Naive thymus-derived CD4-positive, alpha-beta T cell (primary cell): Measurements from ENCODE around the gene DIS3L2. TPM values are rescaled to one million over a fixed set of nuclear protein-coding genes. Genes with fewer than 3 reads are reported as not detected.

Source experiments
- ATAC-seq: fragments of 150-1000 bp; cut with Tn5 transposase; 2 replicates; pipeline ENCODE4 v1.10.0; 2021; ENCODE audit warnings: mild to moderate bottlenecking, moderate library complexity
- CTCF ChIA-PET: fragments of 350-600 bp; sonication (Branson Sonifier 250); formaldehyde crosslinking; loops from one replicate; lab custom pipeline; 2021; ENCODE audit warnings: antibody characterized with exemption; lab: Charles Lee
- POLR2A ChIA-PET: fragments of 350-600 bp; sonication (Branson Sonifier 250); formaldehyde crosslinking; loops from one replicate; lab custom pipeline; 2021; ENCODE audit warnings: antibody characterized with exemption, inconsistent platforms; lab: Charles Lee
- DNase-seq, 9 donors: peaks; one replicate each; pipeline versions ENCODE4 v3.0.0 to v3.0.0-alpha.2; 2020 to 2022; ENCODE audit warnings: mixed read lengths in 1 of 9
- H3K27ac ChIP-seq: one replicate; pipeline ENCODE4 v1.7.0; 2013; ENCODE audit warnings: mild to moderate bottlenecking, low read depth, low read length, moderate library complexity
- H3K27me3 ChIP-seq, 2 donors: one replicate each; pipeline ENCODE4 v1.7.0; 2013; ENCODE audit warnings: low read length in 2 of 2, mild to moderate bottlenecking in 2 of 2, moderate library complexity in 2 of 2; ENCODE audit not compliant: control insufficient read depth in 2 of 2, insufficient read depth in 2 of 2
- H3K36me3 ChIP-seq, 3 experiments: 1 replicate in 2 of 3; 2 replicates in 1 of 3; pipeline ENCODE4 v1.7.0; 2013; ENCODE audit warnings: low read length in 3 of 3, mild to moderate bottlenecking in 3 of 3, moderate library complexity in 1 of 3; ENCODE audit not compliant: insufficient read depth in 3 of 3, control insufficient read depth in 2 of 3
- H3K4me1 ChIP-seq, 2 donors: one replicate each; pipeline ENCODE4 v1.7.0; 2013; ENCODE audit warnings: low read length in 2 of 2, mild to moderate bottlenecking in 2 of 2, moderate library complexity in 1 of 2; ENCODE audit not compliant: control insufficient read depth in 2 of 2, insufficient read depth in 2 of 2
- H3K4me3 ChIP-seq: 2 replicates; pipeline ENCODE4 v1.7.0; 2013; ENCODE audit warnings: mild to moderate bottlenecking, low read length
- H3K9me3 ChIP-seq, 3 experiments: 1 replicate in 2 of 3; 2 replicates in 1 of 3; pipeline ENCODE4 v1.7.0; 2013; ENCODE audit warnings: low read length in 3 of 3; ENCODE audit not compliant: control insufficient read depth in 2 of 3
- H3K27ac Mint-ChIP-seq, 9 donors: one replicate each; pipeline ENCODE4 v1.8.0; 2020 to 2022; ENCODE audit warnings: mixed read lengths in 9 of 9, mild to moderate bottlenecking in 8 of 9, moderate library complexity in 5 of 9, inconsistent platforms in 2 of 9
- H3K27me3 Mint-ChIP-seq, 5 donors: one replicate each; pipeline ENCODE4 v1.8.0; 2021 to 2022; ENCODE audit warnings: mixed read lengths in 5 of 5, mild to moderate bottlenecking in 1 of 5
- H3K36me3 Mint-ChIP-seq, 5 donors: one replicate each; pipeline ENCODE4 v1.8.0; 2020 to 2022; ENCODE audit warnings: mixed read lengths in 5 of 5, mild to moderate bottlenecking in 3 of 5, inconsistent platforms in 1 of 5
- H3K4me1 Mint-ChIP-seq, 7 donors: one replicate each; pipeline ENCODE4 v1.8.0; 2020 to 2022; ENCODE audit warnings: mixed read lengths in 7 of 7, mild to moderate bottlenecking in 3 of 7, inconsistent platforms in 1 of 7
- H3K4me3 Mint-ChIP-seq, 10 donors: one replicate each; pipeline ENCODE4 v1.8.0; 2020 to 2022; ENCODE audit warnings: mild to moderate bottlenecking in 10 of 10, mixed read lengths in 10 of 10, moderate library complexity in 6 of 10, inconsistent platforms in 2 of 10
- H3K9me3 Mint-ChIP-seq, 11 donors: one replicate each; pipeline ENCODE4 v1.8.0; 2020 to 2022; ENCODE audit warnings: mixed read lengths in 11 of 11, mild to moderate bottlenecking in 4 of 11, inconsistent platforms in 1 of 11, moderate library complexity in 1 of 11
- intact Hi-C, 2 donors: fragments of 100-400 bp; cut with micrococcal nuclease; formaldehyde crosslinking; loops; one replicate each; pipeline ENCODE4 v1.15.1; 2023
- polyA plus RNA-seq, 2 donors: library from polyadenylated mRNA; unstranded; fragments of 300-500 nt; fragmentation: Illumina TruSeq; gene quantifications; one replicate each; pipeline ENCODE4 v1.2.3, GENCODE V29; 2021
- total RNA-seq, 6 experiments: library from RNA in 5 of 6; stranded (reverse) in 5 of 6; gene quantifications; 1 replicate in 5 of 6; 2 replicates in 1 of 6; pipeline ENCODE4 v1.2.3 and lab custom pipeline; 2021 to 2026

Gene DIS3L2
- total and polyA plus RNA-seq, 7 experiments from 2014 or later = 17.9 to 78.4 (median 59.7) TPM

DNA sequence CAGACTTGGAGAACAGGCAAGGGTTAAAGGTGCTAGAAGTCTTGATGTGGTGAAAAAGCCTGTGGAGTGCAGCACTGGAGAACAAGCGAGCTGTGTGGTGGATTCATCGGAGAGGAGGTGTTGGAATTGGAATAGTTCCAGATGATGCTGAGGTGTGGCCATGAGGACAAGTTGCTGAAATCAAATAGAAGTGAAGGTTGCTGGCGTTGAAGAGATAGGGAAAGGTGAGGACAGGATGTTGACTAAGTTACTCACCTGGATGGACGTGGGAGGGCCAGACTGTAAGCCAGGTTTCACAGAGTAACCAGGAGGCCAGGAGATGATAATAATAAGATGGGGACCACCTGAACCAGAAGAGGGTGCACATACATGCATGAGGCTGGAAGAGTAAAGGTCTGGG lies 173.4 kb downstream of the DIS3L2 start:
- H3K9me3 Mint-ChIP-seq = no peaks in the 10 kb centered on the region
- ChIA-PET POLR2A (interaction anchor here (0.9 kb wide), 1 partner anchor 11 kb away, joined by 3 read pairs; no protein-coding TSS in a partner anchor), CTCF (no interaction called here)
- no peaks in the 10 kb centered on the region for H3K27me3 Mint-ChIP-seq
- H3K4me3 ChIP-seq = no peak overlapping the region
- H3K4me3 Mint-ChIP-seq = no peak overlapping the region
- no peak overlapping the region for H3K27ac ChIP-seq
- no peaks in the 10 kb centered on the region for H3K9me3 ChIP-seq
- DNase-seq (no peak), ATAC-seq (no peak)
- H3K36me3 ChIP-seq = peaks cover 0 to 14% (median 5%) of the 10 kb centered on the region in 3 experiments
- peaks cover 7 to 31% (median 17%) of the 10 kb centered on the region in 5 donors for H3K36me3 Mint-ChIP-seq
- peaks cover 15 to 57% (median 48%) of the 10 kb centered on the region in 7 donors for H3K4me1 Mint-ChIP-seq
- H3K4me1 ChIP-seq = peaks cover 0 to 25% of the 10 kb centered on the region in 2 donors
- no peaks in the 10 kb centered on the region for H3K27me3 ChIP-seq
- intact Hi-C loops = loop anchor here in 1 of 2 donors (5.0 kb wide), 2 partner anchors 182 to 307 kb away; no protein-coding TSS in a partner anchor
- peak overlapping the region in 8 of 9 donors; percentile 49 to 89 (median 76) for H3K27ac Mint-ChIP-seq

DNA sequence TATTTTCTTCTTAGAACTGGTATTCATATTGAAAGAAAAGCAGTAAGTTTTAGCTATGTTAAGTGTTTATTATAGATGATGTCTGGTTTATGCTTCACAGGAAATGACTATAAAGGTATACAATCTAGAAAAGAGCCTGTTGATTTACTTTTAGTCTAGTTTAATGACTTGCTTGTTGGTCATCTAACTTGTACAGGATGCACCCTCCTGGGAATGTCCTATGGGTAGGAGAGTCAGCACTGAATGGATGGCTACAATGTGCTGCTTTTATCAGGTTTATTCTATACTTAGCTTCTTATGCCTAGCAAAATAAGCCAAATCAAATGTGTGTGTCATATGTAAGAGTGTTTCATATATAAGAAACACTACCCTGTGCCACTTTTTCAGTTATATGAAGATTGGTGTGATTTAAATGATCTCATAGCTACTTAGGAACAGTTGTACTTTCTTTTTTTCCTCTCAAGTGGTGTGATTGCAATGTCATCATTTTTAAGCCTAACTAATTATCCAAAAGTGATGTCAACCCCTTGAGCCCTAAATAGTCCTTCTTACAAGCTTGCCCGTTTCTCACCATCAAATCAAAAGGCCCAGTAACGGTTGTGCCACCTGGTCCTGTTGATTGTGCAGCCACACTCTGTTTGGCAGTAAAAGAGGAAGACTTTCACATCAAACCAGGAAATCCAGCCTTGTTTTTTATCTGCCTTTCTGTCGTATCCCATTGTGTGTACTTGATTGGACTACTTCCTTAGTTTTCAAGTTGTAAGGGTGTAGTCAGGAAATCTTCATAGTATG lies 176.0 kb downstream of the DIS3L2 start:
- POLR2A ChIA-PET = interaction anchor here (0.6 to 1.3 kb wide), 3 partner anchors 53 to 673 kb away, joined by 3 to 4 read pairs (median 3); partner anchors contain the start of gene NCL

DNA sequence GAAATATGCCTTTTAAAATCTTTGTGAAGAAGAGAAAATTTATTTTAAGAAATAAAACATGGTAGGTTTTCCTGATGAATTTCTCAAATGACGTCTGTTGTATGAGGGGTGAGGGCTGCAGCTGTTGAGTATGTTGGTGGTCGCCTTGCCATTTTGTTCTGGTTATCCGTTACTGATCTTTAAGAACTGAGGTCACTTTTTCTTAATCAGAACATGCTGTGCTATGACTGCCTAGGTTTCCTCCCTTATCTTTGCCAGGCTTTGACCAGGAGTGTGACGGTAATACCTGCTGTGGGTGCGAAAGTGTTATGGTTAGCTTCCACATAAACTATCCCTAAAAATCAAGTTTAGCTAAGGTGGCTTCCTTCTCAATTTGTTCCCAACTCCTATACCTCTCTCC lies 176.9 kb downstream of the DIS3L2 start:
- intact Hi-C loops = loop anchor here in 1 of 2 donors (5.0 kb wide), 2 partner anchors 179 to 304 kb away; no protein-coding TSS in a partner anchor
- H3K4me1 ChIP-seq = peaks cover 0 to 29% of the 10 kb centered on the region in 2 donors

More for the DNA sequence above, 176.0 kb downstream of the DIS3L2 start:
- H3K36me3 Mint-ChIP-seq = peaks cover 2 to 13% (median 5%) of the 10 kb centered on the region in 5 donors
- CTCF ChIA-PET = no interaction called here
- Histone ChIP-seq H3K36me3 (peaks cover 0 to 4% (median under 1%) of the 10 kb centered on the region in 3 experiments), H3K9me3 (no peaks in the 10 kb centered on the region), H3K4me3 (no peak overlapping the region), H3K4me1 (peaks cover 0 to 29% of the 10 kb centered on the region in 2 donors), H3K27me3 (no peaks in the 10 kb centered on the region), H3K27ac (peak overlapping the region; percentile 56)
- intact Hi-C loops = loop anchor here in 1 of 2 donors (5.0 kb wide), 2 partner anchors 180 to 305 kb away; no protein-coding TSS in a partner anchor
- no peak for ATAC-seq
- peak overlapping the region in 5 of 10 donors; percentile 35 to 61 (median 52) for H3K4me3 Mint-ChIP-seq
- H3K9me3 Mint-ChIP-seq = no peaks in the 10 kb centered on the region
- peak overlapping the region in 8 of 9 donors; percentile 74 to 94 (median 87) for H3K27ac Mint-ChIP-seq
- H3K27me3 Mint-ChIP-seq = no peaks in the 10 kb centered on the region
- no peak for DNase-seq
- peaks cover 15 to 76% (median 64%) of the 10 kb centered on the region in 7 donors for H3K4me1 Mint-ChIP-seq

DNA sequence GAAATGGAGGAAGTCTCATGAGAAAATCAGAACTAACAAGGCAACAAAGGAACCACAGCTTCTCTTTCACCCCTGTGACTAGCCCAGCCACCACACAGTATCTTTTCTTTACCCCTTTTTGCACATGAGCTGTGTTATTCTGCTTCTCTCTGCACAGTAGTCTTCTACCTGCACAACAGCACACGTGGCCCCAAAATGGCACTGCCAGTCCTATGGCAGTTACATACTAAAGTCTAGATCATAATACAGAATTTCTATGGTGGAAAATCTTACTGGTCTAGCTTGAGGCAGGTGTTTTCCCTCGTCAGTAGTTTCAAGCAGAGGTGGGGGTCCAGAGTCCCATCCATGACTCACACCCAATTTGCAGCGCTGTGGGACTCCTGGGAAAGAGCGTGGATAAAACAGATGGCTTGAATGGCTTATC lies 177.7 kb downstream of the DIS3L2 start:
- no peaks in the 10 kb centered on the region for H3K36me3 ChIP-seq
- peaks cover 0 to 12% (median under 1%) of the 10 kb centered on the region in 5 donors for H3K36me3 Mint-ChIP-seq
- no peaks in the 10 kb centered on the region for H3K9me3 Mint-ChIP-seq
- no peak overlapping the region for H3K4me3 ChIP-seq
- H3K27ac ChIP-seq = peak overlapping the region; percentile 30
- peaks cover 15 to 72% (median 60%) of the 10 kb centered on the region in 7 donors for H3K4me1 Mint-ChIP-seq
- H3K27me3 Mint-ChIP-seq = no peaks in the 10 kb centered on the region
- intact Hi-C loops = loop anchor here in 1 of 2 donors (5.0 kb wide), 2 partner anchors 178 to 303 kb away; no protein-coding TSS in a partner anchor
- no peaks in the 10 kb centered on the region for H3K9me3 ChIP-seq
- no peaks in the 10 kb centered on the region for H3K27me3 ChIP-seq
- CTCF ChIA-PET = interaction anchor here (0.6 to 1.1 kb wide), 2 partner anchors 219 to 608 kb away, joined by 3 read pairs; no protein-coding TSS in a partner anchor
- peak in 6 of 9 donors; percentile 22 to 44 (median 38) for DNase-seq
- peak; percentile 55 for ATAC-seq
- peak overlapping the region in 9 of 10 donors; percentile 29 to 73 (median 63) for H3K4me3 Mint-ChIP-seq
- H3K27ac Mint-ChIP-seq = peak overlapping the region in 8 of 9 donors; percentile 71 to 95 (median 90)
- POLR2A ChIA-PET = interaction anchor here (1.3 kb wide), 1 partner anchor 176 kb away, joined by 4 read pairs; no protein-coding TSS in a partner anchor
- peaks cover 0 to 29% of the 10 kb centered on the region in 2 donors for H3K4me1 ChIP-seq

More for the DNA sequence above, 176.9 kb downstream of the DIS3L2 start:
- no peaks in the 10 kb centered on the region for H3K36me3 ChIP-seq
- ATAC-seq = no peak
- Mint-ChIP-seq H3K27me3 (no peaks in the 10 kb centered on the region), H3K27ac (peak overlapping the region in 7 of 9 donors; percentile 71 to 95 (median 89)), H3K9me3 (no peaks in the 10 kb centered on the region), H3K4me3 (peak overlapping the region in 9 of 10 donors; percentile 12 to 71 (median 62)), H3K36me3 (peaks cover 0 to 12% (median 1%) of the 10 kb centered on the region in 5 donors), H3K4me1 (peaks cover 15 to 76% (median 64%) of the 10 kb centered on the region in 7 donors)
- CTCF ChIA-PET = interaction anchor here (0.6 to 1.1 kb wide), 2 partner anchors 218 to 607 kb away, joined by 3 read pairs; no protein-coding TSS in a partner anchor
- H3K27me3 ChIP-seq = no peaks in the 10 kb centered on the region
- no peaks in the 10 kb centered on the region for H3K9me3 ChIP-seq
- peak overlapping the region; percentile 56 for H3K27ac ChIP-seq
- H3K4me3 ChIP-seq = no peak overlapping the region
- DNase-seq = no peak
- POLR2A ChIA-PET = interaction anchor here (0.7 to 1.3 kb wide), 3 partner anchors 119 to 674 kb away, joined by 3 to 4 read pairs (median 3); partner anchors contain the start of gene NCL

DNA sequence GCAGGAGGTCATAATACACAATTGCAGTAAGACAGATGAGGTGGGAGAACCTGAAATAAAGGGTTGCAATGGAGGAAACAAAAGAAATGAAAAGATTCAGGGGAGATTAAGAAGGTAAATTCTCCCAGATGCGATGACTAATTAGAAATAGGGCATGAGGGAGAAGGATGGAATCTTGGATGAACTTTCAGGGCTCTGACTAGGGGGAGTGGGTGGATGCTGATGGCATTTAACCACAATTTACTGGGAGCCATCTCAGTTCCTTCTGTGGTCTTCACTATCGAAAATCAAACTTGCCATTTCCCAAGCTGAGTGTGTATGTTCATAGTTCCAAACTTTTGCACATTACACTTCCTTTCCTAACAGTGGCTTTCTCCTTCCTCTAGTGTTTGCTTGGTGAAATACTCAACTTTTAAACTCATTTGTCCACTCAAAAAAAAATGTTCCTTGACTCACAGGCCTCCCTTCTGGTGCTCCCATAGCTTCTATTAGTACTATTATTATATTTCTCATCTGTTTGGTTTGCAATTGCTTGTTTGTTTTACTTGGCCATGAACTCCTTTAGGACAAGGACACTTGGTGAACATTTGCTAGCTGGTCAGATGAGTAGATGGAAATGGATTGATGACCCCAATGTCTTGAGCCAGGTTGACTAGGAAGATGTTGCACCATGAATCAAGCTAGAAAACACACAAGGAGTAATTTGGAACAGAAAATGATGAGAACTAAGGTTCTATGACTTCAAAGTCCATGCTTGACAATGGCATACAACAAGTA lies 178.5 kb downstream of the DIS3L2 start:
- Mint-ChIP-seq H3K27ac (peak overlapping the region in 8 of 9 donors; percentile 71 to 95 (median 90)), H3K4me1 (peaks cover 15 to 67% (median 55%) of the 10 kb centered on the region in 7 donors), H3K27me3 (no peaks in the 10 kb centered on the region), H3K4me3 (peak overlapping the region in 7 of 10 donors; percentile 1 to 71 (median 62)), H3K36me3 (peaks cover 0 to 17% (median 1%) of the 10 kb centered on the region in 5 donors), H3K9me3 (no peaks in the 10 kb centered on the region)
- DNase-seq = no peak
- H3K27ac ChIP-seq = no peak overlapping the region
- H3K9me3 ChIP-seq = no peaks in the 10 kb centered on the region
- H3K36me3 ChIP-seq = no peaks in the 10 kb centered on the region
- H3K4me1 ChIP-seq = peaks cover 0 to 29% of the 10 kb centered on the region in 2 donors
- ChIA-PET CTCF (interaction anchor here (1.8 kb wide), 1 partner anchor 186 kb away, joined by 6 read pairs; no protein-coding TSS in a partner anchor), POLR2A (interaction anchor here (1.0 kb wide), 1 partner anchor 170 kb away, joined by 3 read pairs; no protein-coding TSS in a partner anchor)
- intact Hi-C loops = loop anchor here (5.0 kb wide), 4 partner anchors 177 to 302 kb away; no protein-coding TSS in a partner anchor
- no peaks in the 10 kb centered on the region for H3K27me3 ChIP-seq
- no peak overlapping the region for H3K4me3 ChIP-seq
- ATAC-seq = no peak
